Ammon's horn (tissue), 1 donor: ENCODE measurements around the gene PPP2R1A.
A peak's percentile ranks its signal among the peaks of the same experiment; 100 is the strongest.
"Not testable (repeated sequence)": the region's sequence is repeated elsewhere in the genome, so short reads cannot be mapped to it uniquely, and the experiment has no call there.

Source experiments
- DNase-seq: peaks from one replicate; pipeline ENCODE4 v3.0.0-alpha.2; 2016; ENCODE audit warnings: low spot score

Gene PPP2R1A

GRCh38 chr19:52200755-52201391 is 11.0 kb downstream of the PPP2R1A start:
- DNase-seq: not testable (repeated sequence)

- DNase-seq: no peak
Measured at GRCh38 chr19:52206481-52206880, 16.6 kb downstream of the PPP2R1A start.

- DNase-seq: no peak
Measured at GRCh38 chr19:52211203-52211602, 21.4 kb downstream of the PPP2R1A start.

- no peak for DNase-seq
Measured at GRCh38 chr19:52211926-52212571, 22.2 kb downstream of the PPP2R1A start.

DNA sequence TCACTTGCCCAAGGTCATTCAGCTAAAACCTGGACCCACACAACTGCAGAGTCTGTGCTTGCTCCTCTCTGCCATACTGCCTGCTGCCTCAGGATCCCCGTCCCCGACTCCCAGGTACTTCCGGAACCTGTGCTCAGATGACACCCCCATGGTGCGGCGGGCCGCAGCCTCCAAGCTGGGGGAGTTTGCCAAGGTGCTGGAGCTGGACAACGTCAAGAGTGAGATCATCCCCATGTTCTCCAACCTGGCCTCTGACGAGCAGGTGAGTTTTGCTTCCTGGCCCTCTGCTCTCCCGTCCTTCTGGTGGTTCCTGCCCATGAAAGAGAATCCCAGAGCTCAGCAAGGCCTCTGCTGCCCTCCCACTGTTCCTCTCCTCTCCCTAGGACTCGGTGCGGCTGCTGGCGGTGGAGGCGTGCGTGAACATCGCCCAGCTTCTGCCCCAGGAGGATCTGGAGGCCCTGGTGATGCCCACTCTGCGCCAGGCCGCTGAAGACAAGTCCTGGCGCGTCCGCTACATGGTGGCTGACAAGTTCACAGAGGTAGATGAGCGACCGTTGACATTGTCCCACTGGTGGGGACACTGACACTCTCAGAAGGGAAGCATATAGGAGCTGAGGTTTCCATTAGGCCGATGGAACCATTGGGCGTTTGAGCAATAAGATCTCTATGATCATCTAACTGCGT is 22.9 kb downstream of the PPP2R1A start:
- no peak for DNase-seq

- no peak for DNase-seq
Measured at GRCh38 chr19:52214241-52214640, 24.4 kb downstream of the PPP2R1A start.

GRCh38 chr19:52216401-52216800 is 26.5 kb downstream of the PPP2R1A start:
- DNase-seq: no peak

DNA sequence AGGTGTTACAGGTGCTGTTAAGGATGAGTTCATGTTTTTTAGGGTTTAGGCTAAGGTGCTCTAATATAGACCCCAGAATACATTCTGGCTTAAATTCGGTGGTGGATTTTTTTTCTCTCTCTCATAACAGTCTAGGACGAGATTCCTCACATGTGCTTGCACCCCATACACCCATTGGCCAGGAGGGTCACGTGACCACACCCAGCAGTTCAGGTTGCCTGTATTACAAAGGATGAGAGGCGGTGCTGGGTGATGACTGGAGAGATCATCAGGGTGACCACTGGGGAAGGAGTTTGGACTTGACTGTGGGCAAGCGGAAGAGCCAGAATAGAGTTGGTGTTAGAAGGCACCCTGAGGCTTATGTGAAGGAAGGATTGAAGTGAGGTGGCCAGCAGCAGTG is 27.7 kb downstream of the PPP2R1A start:
- DNase-seq: no peak

DNA sequence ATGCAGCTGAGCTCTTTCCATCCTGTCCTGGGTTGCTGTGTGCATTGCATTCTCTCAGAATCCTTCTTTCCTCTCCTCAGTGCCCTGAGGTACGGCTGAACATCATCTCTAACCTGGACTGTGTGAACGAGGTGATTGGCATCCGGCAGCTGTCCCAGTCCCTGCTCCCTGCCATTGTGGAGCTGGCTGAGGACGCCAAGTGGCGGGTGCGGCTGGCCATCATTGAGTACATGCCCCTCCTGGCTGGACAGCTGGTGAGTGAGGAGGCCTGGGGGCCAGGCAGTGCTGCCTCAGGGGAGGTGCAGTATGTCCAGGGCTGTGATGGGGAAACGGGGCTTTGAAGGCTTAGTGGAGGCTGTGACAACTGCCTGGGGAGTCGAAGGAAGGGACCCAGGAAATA is 29.8 kb downstream of the PPP2R1A start:
- DNase-seq: no peak

DNA sequence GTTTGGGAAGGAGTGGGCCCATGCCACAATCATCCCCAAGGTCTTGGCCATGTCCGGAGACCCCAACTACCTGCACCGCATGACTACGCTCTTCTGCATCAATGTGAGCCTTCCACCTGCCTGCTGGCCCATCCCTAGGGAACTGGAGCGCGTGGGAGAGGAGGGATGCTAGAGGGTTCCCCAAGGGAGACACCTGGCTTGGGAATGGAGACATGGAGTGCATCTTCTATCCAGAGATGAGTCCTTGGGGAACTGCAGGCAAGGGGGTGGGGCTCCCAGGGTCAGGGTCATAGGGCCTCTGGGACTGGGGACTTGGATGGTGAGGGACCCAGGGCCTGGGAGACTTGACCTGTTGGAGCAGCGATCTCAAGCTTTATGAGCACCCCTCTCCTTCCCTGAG is 31.2 kb downstream of the PPP2R1A start:
- DNase-seq: no peak

DNA sequence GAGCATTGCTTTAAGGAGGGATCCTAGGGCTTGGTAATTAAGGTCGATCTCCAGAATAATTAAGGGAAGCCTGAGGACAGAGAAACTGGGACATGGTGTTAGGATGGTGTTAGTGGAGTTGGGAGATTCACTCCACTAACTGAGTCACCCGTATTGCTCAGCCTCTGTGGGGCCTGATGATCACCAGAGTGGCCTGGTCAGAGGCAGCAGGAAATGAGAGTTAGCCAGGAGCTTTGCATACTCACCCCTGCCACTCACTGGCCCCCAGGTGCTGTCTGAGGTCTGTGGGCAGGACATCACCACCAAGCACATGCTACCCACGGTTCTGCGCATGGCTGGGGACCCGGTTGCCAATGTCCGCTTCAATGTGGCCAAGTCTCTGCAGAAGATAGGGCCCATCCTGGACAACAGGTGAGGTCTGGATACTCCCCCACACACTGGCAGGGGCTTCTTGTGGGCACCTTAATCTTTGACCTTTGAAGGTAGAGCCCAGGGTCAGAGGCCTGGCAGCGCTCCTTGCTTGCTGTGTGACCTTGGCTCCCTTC is 32.1 kb downstream of the PPP2R1A start:
- no peak for DNase-seq

GRCh38 chr19:52224211-52224610 is 34.4 kb downstream of the PPP2R1A start:
- DNase-seq: no peak

GRCh38 chr19:52226652-52227051 is 36.8 kb downstream of the PPP2R1A start:
- no peak for DNase-seq

GRCh38 chr19:52227196-52227940 is 37.5 kb downstream of the PPP2R1A start:
- DNase-seq: no peak

- DNase-seq: no peak
Measured at GRCh38 chr19:52227980-52228379, 38.1 kb downstream of the PPP2R1A start.

- DNase-seq: no peak
Measured at GRCh38 chr19:52229524-52229923, 39.7 kb downstream of the PPP2R1A start.

DNA sequence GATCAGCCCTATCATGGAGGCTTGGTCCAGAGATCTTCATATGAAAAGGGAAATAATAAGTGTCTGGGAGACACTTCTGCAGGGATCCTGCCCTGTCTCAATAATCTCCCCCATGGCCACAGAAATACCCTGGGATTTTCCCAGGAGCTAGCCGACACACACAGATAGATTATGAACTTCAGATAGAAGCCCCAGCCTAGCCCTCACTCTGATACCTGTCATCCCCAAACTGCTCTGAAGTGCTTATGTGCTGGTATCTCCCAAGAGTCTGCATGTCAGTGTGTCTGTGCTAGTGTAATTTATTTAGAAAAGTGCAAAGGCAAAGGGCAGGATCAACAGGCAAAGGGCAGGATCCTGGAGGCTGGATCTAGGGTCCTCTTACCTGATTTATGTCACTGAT is 40.8 kb downstream of the PPP2R1A start:
- DNase-seq: no peak

DNA sequence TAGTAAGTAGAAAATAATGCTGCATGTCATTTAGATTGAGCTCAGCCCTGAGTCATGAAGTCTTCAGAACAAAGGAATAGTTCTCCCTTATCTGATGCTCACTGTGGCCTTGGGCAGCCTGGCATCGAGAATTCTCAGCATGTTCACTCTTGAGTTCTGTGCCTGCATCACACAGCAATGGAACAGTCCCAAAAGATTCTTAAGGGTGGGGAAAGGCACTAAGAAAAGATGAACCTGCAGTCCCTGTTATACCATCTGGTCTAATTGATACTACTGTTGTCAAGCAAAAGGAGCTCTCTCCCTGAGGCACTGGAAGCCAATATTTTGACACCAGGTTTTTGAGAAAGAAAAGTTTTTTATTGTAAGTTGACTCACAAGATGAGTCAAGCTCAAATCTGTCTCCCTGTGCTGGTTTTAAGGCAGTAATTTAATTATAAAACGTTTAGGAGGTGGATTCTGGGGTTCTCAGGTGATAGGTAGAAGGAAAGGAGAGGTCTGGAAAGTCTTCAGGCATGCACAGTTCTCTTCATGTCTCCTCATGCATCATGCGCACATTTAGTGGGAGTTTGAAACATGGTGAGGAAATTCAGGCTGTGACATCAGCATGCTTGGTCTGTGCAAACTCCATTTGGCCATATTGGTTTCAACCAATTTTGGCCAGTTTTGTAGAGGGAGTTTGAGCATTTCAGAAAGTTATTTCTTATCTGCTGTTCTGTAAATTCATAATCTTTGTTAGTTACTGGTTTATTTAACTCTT is 41.5 kb downstream of the PPP2R1A start:
- DNase-seq: no peak

DNA sequence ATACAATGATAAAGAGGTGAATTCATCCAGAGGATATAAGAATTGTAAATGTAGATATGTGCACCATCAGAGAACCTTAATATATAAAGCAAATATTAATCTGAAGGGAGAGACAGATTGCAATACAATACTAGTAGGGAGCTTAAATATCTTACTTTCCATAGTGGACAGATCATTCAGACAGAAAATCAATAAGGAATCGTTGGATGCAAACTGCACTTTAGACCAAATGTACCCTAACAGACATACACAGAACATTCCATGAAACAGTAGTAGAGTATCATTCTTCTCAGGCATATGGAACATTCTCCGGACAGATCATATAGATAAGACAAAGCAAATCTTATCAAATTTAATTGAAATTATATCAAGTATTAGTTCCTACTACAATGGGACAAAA is 44.6 kb downstream of the PPP2R1A start:
- no peak for DNase-seq

DNA sequence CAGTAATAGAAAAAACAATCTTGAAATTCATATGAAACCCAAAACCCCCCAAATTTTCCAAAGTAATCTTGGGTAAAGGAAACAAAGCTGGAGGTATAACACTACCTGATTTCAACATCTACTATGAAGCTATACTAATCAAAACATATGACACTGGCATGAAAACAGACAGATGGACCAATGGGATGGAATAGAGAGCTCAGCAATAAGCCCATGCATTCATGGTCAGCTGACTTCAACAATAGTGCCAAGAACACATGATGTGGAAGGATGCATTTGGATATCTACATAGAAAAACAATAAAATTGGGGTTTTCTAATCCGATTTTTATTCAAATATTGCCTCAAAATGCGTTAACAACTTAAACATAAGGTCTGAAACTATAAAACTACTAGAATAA is 47.3 kb downstream of the PPP2R1A start:
- DNase-seq: no peak

DNA sequence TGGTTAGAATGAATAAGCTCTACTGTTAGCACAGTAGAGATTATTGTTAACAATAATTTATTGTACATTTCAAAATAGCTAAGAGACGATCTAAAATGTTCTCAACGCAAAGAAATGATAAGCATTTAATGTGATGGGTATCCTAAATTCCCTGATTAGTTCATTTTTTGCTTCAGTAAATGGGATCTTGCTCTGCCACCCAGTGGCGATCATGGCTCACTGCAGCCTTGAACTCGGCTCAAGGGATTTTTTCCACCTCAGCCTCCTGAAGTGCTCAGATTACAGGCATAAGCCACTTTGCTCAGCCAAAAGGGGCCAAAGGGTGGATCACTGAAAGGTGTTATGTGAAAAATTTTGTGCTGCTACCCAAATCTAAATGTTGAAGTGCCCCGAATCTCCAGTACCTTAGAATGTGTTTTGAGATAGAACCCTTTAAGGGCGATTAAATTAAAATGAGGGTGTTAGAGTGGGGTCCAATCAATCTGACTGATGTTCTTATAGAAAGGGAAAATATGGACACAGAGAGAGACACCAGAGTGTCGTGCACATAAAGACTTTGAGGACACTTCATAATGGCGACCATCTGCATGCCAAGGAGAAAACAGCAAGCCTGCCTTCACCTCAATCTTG is 48.0 kb downstream of the PPP2R1A start:
- DNase-seq: peak; percentile 72
